Naive B cell (primary cell): ENCODE results near the gene LRRC46. TPM values are rescaled to one million over a fixed set of nuclear protein-coding genes. Genes with fewer than 3 reads are reported as not detected.
A peak's percentile ranks its signal among the peaks of the same experiment; 100 is the strongest.

Experiments
- ATAC-seq, 2 donors: fragments of 150-1000 bp; cut with Tn5 transposase; 2 replicates each; pipeline ENCODE4 v1.10.0; 2021; ENCODE audit warnings: low read depth in 2 of 2, mild to moderate bottlenecking in 2 of 2, moderate library complexity in 2 of 2
- DNase-seq: peaks from one replicate; pipeline ENCODE4 v3.0.0; 2022
- H3K27ac Mint-ChIP-seq, 6 donors: one replicate each; pipeline ENCODE4 v1.8.0; 2020 to 2022; ENCODE audit warnings: mild to moderate bottlenecking in 6 of 6, mixed read lengths in 6 of 6, moderate library complexity in 5 of 6, inconsistent platforms in 2 of 6
- H3K27me3 Mint-ChIP-seq, 3 donors: one replicate each; pipeline ENCODE4 v1.8.0; 2021 to 2022; ENCODE audit warnings: mixed read lengths in 3 of 3, mild to moderate bottlenecking in 1 of 3
- H3K36me3 Mint-ChIP-seq, 2 donors: one replicate each; pipeline ENCODE4 v1.8.0; 2020 to 2022; ENCODE audit warnings: mixed read lengths in 2 of 2, inconsistent platforms in 1 of 2, mild to moderate bottlenecking in 1 of 2
- H3K4me1 Mint-ChIP-seq, 3 donors: one replicate each; pipeline ENCODE4 v1.8.0; 2020 to 2022; ENCODE audit warnings: mixed read lengths in 3 of 3, inconsistent platforms in 1 of 3, mild to moderate bottlenecking in 1 of 3, moderate library complexity in 1 of 3
- H3K4me3 Mint-ChIP-seq, 8 donors: one replicate each; pipeline ENCODE4 v1.8.0; 2020 to 2022; ENCODE audit warnings: mild to moderate bottlenecking in 8 of 8, mixed read lengths in 8 of 8, moderate library complexity in 8 of 8, inconsistent platforms in 2 of 8
- H3K9me3 Mint-ChIP-seq, 7 donors: one replicate each; pipeline ENCODE4 v1.8.0; 2020 to 2022; ENCODE audit warnings: mixed read lengths in 7 of 7, mild to moderate bottlenecking in 5 of 7, inconsistent platforms in 2 of 7, moderate library complexity in 1 of 7
- polyA plus RNA-seq, 6 donors: library from polyadenylated mRNA; unstranded; fragments of 300-500 nt; fragmentation: Illumina TruSeq; gene quantifications; one replicate each; pipeline ENCODE4 v1.2.3, GENCODE V29; 2021; ENCODE audit warnings: low read depth in 6 of 6

Gene LRRC46
- polyA plus RNA-seq, 6 donors from 2014 or later = 0.39 to 2.3 (median 1.0) TPM; not detected in 1

GRCh38 chr17:47803201-47803600 lies 28.3 kb upstream of the LRRC46 start:
- Mint-ChIP-seq H3K36me3 (peaks cover 0 to 16% of the 10 kb centered on the region in 2 donors), H3K27me3 (peaks cover 0 to 10% (median 9%) of the 10 kb centered on the region in 3 donors), H3K27ac (no peak overlapping the region), H3K9me3 (no peaks in the 10 kb centered on the region), H3K4me1 (peaks cover 2 to 9% (median 3%) of the 10 kb centered on the region in 3 donors), H3K4me3 (no peak overlapping the region)
- DNase-seq (no peak), ATAC-seq (no peak)

GRCh38 chr17:47803751-47804150 lies 27.7 kb upstream of the LRRC46 start:
- Mint-ChIP-seq H3K4me3 (no peak overlapping the region), H3K4me1 (peaks cover 2 to 9% (median 3%) of the 10 kb centered on the region in 3 donors), H3K27ac (no peak overlapping the region), H3K36me3 (peaks cover 0 to 20% of the 10 kb centered on the region in 2 donors), H3K9me3 (no peaks in the 10 kb centered on the region), H3K27me3 (peaks cover 0 to 10% (median 9%) of the 10 kb centered on the region in 3 donors)
- DNase-seq = no peak
- ATAC-seq = no peak

- H3K27me3 Mint-ChIP-seq = peaks cover 0 to 10% (median 9%) of the 10 kb centered on the region in 3 donors
- no peak overlapping the region for H3K4me3 Mint-ChIP-seq
- DNase-seq = no peak
- peaks cover 0 to 20% of the 10 kb centered on the region in 2 donors for H3K36me3 Mint-ChIP-seq
- H3K9me3 Mint-ChIP-seq = no peaks in the 10 kb centered on the region
- H3K4me1 Mint-ChIP-seq = peaks cover 2 to 9% (median 3%) of the 10 kb centered on the region in 3 donors
- no peak for ATAC-seq
- no peak overlapping the region for H3K27ac Mint-ChIP-seq
Measured at GRCh38 chr17:47804461-47804860, 27.0 kb upstream of the LRRC46 start.

- H3K4me1 Mint-ChIP-seq = peaks cover 2 to 9% (median 3%) of the 10 kb centered on the region in 3 donors
- H3K9me3 Mint-ChIP-seq = no peaks in the 10 kb centered on the region
- H3K4me3 Mint-ChIP-seq = no peak overlapping the region
- DNase-seq (no peak), ATAC-seq (no peak)
- peak overlapping the region in 1 of 6 donors; percentile 33 for H3K27ac Mint-ChIP-seq
- H3K27me3 Mint-ChIP-seq = peaks cover 0 to 9% (median 9%) of the 10 kb centered on the region in 3 donors
- H3K36me3 Mint-ChIP-seq = peaks cover 6 to 35% of the 10 kb centered on the region in 2 donors
Measured at GRCh38 chr17:47806026-47806912, 25.2 kb upstream of the LRRC46 start.

- ATAC-seq = no peak
- Mint-ChIP-seq H3K27ac (no peak overlapping the region), H3K36me3 (peaks cover 6 to 42% of the 10 kb centered on the region in 2 donors), H3K4me3 (no peak overlapping the region), H3K4me1 (peaks cover 2 to 6% (median 3%) of the 10 kb centered on the region in 3 donors), H3K9me3 (no peaks in the 10 kb centered on the region), H3K27me3 (peaks cover 0 to 5% (median 3%) of the 10 kb centered on the region in 3 donors)
- no peak for DNase-seq
Measured at GRCh38 chr17:47806913-47807255, 24.6 kb upstream of the LRRC46 start.

- Mint-ChIP-seq H3K36me3 (peaks cover 6 to 47% of the 10 kb centered on the region in 2 donors), H3K27ac (peak overlapping the region in 1 of 6 donors; percentile 69), H3K9me3 (no peaks in the 10 kb centered on the region), H3K4me3 (no peak overlapping the region), H3K4me1 (peaks cover 0 to 4% (median 3%) of the 10 kb centered on the region in 3 donors), H3K27me3 (no peaks in the 10 kb centered on the region)
- DNase-seq (no peak), ATAC-seq (no peak)
Measured at GRCh38 chr17:47807421-47807820, 24.0 kb upstream of the LRRC46 start.

- Mint-ChIP-seq H3K27me3 (no peaks in the 10 kb centered on the region), H3K9me3 (no peaks in the 10 kb centered on the region), H3K4me1 (peaks cover 0 to 5% (median 4%) of the 10 kb centered on the region in 3 donors), H3K36me3 (peaks cover 6 to 55% of the 10 kb centered on the region in 2 donors), H3K4me3 (no peak overlapping the region), H3K27ac (no peak overlapping the region)
- ATAC-seq (no peak), DNase-seq (no peak)
Measured at GRCh38 chr17:47808036-47808829, 23.2 kb upstream of the LRRC46 start.

- Mint-ChIP-seq H3K27ac (no peak overlapping the region), H3K4me1 (peaks cover 0 to 5% (median 4%) of the 10 kb centered on the region in 3 donors), H3K36me3 (peaks cover 6 to 55% of the 10 kb centered on the region in 2 donors), H3K4me3 (no peak overlapping the region), H3K9me3 (no peaks in the 10 kb centered on the region), H3K27me3 (no peaks in the 10 kb centered on the region)
- no peak for ATAC-seq
- DNase-seq = no peak
Measured at GRCh38 chr17:47808830-47809480, 22.5 kb upstream of the LRRC46 start.

- H3K27me3 Mint-ChIP-seq = no peaks in the 10 kb centered on the region
- no peak for DNase-seq
- H3K27ac Mint-ChIP-seq = peak overlapping the region in 1 of 6 donors; percentile 19
- H3K4me3 Mint-ChIP-seq = no peak overlapping the region
- H3K4me1 Mint-ChIP-seq = peaks cover 0 to 5% (median 4%) of the 10 kb centered on the region in 3 donors
- no peaks in the 10 kb centered on the region for H3K9me3 Mint-ChIP-seq
- no peak for ATAC-seq
- H3K36me3 Mint-ChIP-seq = peaks cover 6 to 63% of the 10 kb centered on the region in 2 donors
Measured at GRCh38 chr17:47810200-47810821, 21.2 kb upstream of the LRRC46 start.

GRCh38 chr17:47810901-47811635 lies 20.4 kb upstream of the LRRC46 start:
- Mint-ChIP-seq H3K9me3 (no peaks in the 10 kb centered on the region), H3K27ac (peak overlapping the region in 2 of 6 donors; percentile 49 to 86), H3K4me1 (peaks cover 0 to 5% (median 4%) of the 10 kb centered on the region in 3 donors), H3K27me3 (no peaks in the 10 kb centered on the region), H3K4me3 (peak overlapping the region in 3 of 8 donors; percentile 64 to 71 (median 65)), H3K36me3 (peaks cover 6 to 66% of the 10 kb centered on the region in 2 donors)
- no peak for DNase-seq
- ATAC-seq = no peak

- ATAC-seq (no peak), DNase-seq (no peak)
- no peaks in the 10 kb centered on the region for H3K9me3 Mint-ChIP-seq
- H3K4me1 Mint-ChIP-seq = peaks cover 0 to 5% (median 4%) of the 10 kb centered on the region in 3 donors
- peak overlapping the region in 2 of 6 donors; percentile 49 to 58 for H3K27ac Mint-ChIP-seq
- H3K4me3 Mint-ChIP-seq = no peak overlapping the region
- H3K27me3 Mint-ChIP-seq = no peaks in the 10 kb centered on the region
- H3K36me3 Mint-ChIP-seq = peaks cover 6 to 68% of the 10 kb centered on the region in 2 donors
Measured at GRCh38 chr17:47811709-47812108, 19.8 kb upstream of the LRRC46 start.
